Measurements from ENCODE around the gene SLC9C2. TPM values are rescaled to one million over a fixed set of nuclear protein-coding genes. Genes with fewer than 3 reads are reported as not detected.
"Not testable (repeated sequence)": the region's sequence is repeated elsewhere in the genome, so short reads cannot be mapped to it uniquely, and the experiment has no call there.

Gene SLC9C2
- total RNA-seq, 1 donor from 2014 or later, result not detected

DNA sequence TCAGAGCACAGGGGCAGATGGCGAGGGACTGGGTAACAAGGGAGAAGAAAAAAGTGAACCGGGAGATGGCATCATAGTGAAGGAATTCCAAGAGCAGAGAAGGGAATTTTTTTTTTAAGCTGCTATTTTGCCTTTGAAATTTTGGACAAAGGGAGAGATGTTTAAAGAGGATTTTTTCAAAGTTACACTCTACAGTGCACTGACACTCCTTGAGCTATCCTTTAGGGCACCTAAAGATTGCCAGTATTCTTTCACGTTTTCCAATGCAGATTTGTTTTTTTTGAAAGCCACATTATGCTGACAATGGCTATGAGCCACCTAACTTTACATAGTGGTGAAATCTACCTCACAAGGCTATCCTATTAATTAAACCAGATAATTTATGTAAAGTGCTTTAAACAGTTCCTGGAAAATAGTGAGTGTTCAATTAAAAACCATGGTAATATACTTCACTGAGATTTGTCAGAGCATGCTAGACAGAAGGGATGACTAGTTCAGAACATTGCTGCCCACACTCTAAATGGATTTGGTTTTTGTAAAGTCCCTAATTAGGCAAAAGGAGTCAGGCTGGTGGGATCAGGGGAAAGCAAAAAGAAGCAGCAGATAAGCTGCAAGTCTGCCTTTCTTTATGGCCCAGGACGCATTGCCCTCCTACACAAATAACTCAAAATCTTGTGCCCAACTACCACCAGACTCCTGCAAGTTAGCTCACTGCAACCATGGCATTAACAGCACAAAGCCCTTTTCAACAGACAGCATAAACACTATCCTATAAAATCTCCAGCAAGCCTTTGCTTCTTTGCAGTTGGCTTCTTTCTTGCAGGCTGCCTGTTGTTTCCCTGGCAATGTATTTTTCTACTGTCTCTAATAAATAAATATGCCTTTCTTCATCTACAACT is 71.8 kb downstream of the SLC9C2 start:
- DNase-seq (ENCODE audit: low spot score), result no peak

DNA sequence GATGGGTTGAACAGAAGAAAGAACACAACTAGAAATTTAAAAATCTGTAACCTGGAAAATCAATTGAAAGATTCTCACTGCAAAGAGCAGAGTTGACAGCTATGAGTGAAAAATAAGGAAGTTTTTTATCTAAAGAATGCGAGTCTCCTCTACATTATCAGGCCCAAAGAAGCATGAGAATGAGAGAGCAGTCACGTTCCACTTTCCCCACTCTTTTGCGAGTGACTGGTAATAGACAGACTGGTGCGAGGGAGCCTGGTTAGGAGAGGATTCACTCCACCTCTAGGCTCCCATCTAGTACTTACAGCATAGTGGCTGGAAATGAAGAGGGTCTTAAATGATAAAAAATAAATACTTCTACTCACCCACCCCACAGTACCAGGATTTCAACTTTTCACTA is 73.8 kb downstream of the SLC9C2 start:
- DNase-seq (ENCODE audit: low spot score), result no peak

DNA sequence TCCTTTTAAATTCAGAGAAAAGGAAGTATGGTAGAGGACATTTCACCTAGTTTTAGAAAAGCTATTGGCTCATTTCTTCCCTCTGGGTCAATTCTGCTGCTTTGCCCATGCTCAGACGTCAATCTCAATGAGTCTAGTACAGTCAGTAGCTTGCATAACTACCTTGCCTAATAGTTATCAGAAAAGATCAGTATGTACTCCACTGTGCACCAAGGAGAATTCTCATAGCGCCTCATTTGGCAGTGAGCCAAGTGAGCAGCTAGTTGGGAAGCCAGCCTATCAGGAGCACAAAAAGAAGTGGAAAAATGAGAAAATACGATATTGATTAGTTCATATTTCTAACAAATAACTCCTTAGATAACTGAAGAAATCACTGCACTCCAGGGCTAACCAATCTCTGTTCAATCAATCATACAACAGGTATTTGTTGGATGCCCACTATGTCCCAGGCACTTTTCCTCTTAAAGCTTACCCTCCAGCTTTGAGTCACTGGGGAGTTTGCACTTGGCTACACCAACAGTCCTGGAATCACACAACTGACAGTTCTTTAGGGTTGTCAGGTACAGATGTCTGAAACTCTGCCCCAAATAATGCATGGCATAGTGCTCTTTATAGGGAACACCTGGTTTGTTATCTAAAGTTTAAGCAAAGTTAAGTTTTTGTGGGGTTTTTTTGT is 75.6 kb downstream of the SLC9C2 start:
- DNase-seq (ENCODE audit: low spot score), result no peak

DNA sequence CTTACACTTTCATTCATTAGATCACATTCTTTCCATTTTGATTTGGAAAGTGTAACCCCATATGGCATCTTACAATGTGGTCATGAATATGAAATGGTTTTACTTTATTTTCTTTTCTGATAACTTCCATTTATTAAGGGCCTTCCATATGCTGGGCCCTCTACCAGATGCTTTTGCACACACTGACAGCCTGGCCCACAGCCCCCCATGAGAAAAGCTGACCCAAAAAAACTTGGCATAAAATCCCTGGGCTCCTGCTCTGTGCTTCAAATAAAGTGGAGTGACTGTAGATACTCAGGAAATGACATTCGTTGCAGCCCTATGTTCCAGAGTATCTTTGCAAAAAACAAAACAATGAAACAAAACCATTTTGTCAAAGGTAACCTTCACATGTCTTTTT is 76.9 kb downstream of the SLC9C2 start:
- no peak for DNase-seq (ENCODE audit: low spot score)

DNA sequence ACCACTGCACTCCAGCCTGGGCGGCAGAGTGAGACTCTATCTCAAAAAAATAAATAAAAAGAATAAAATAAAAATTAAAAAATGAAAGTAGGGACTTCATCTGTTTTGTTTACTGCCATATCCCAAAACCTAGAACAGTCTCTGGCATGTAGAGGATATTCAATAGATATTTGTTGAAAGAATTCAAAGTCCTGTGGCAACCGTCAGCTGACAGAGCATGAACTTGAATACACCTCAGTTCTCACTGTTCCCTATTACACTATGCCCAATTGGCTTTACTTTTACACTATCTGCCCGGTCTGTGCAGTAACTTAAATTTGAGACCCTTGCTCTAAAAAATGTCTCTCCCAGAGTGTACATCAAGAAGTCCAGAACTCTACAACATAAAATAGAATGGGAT is 79.5 kb downstream of the SLC9C2 start:
- DNase-seq (ENCODE audit: low spot score), result no peak

DNA sequence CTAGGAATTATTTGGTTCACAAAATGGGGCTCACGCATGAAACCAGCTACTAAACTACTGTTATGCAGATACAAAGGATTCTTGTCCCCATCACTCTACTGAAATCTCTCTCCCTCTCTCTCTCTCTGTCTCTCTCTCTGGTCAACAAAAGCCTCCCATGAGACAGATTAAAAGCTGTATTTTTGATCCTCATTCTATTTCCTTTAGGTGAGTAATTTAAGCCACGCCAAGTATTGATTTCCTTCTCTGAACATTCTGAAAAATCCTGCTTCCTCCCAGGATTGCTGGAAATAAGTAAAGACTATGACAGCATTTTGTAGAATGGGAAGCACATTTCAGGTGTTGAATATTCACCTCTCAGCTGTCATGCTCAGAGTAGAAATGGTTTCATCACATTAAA is 82.1 kb downstream of the SLC9C2 start:
- no peak for DNase-seq (ENCODE audit: low spot score)

DNA sequence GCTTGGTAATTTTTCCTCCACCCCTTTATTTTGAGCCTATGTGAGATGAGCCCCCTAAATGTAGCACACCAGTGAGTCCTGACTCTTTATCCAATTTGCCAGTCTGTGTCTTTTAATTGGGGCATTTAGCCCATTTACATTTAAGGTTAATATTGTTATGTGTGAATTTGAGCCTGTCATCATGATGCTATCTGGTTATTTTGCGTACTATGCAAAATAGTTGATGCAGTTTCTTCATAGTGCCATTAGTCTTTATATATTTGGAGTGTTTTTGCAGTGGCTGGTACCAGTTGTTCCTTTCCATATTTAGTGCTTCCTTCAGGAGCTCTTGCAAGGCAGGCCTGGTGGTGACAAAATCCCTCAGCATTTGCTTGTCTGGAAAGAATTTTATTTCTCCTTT is 88.4 kb downstream of the SLC9C2 start:
- DNase-seq (ENCODE audit: low spot score), result not testable (repeated sequence)

DNA sequence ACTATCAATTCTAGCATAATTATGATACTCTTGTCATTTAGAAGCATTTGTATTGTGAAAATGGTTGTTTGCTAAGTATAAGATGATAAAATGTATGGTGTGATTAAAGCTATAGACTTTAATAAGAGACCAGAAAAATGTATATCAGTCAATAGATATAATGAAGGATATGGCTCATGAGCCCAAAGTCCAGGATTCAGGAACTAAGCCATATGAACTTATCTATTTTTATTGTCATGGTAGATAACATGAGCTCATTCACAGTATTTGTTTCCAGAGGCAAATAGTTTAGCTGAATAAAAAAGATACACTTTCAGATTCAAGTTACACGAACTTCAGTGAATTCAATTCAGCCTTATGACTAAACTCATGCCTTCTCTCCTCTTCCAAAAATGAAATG is 93.1 kb downstream of the SLC9C2 start:
- DNase-seq (ENCODE audit: low spot score), result no peak

DNA sequence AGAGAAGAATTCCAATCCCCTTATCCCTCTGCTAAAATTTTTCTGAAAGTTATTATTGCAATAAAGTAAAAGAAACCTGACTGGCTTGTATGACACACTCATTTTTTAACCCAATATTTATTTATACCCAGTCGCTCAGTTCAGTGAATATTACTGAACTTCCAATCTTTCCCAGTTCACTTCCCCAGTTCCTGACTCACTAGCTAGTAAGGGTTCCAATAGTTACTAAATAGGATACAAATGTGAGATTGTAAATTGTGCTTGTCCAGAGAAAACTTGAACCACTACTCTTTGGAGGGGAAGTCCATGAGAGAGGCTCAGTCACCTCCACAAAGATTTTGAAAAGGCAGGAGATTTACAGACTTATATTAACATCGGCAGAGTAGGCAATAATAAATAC is 94.3 kb downstream of the SLC9C2 start:
- no peak for DNase-seq (ENCODE audit: low spot score)

DNA sequence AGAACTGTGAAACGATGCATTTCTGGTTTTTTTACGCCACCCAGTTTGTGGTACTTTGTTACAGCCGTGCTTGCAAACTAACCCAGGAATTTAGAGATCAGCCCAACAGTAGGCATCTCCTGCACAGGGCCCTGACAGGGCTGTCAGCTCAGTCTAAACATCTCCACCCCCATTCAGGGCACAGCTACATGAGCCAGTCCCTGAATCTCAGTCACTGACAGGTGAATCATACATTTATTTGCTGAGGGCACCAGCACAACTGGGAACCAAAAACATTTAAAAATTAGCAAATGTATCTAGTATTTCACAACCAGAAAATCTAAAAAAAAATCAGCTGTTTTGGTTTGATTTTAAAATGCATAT is 95.0 kb downstream of the SLC9C2 start:
- no peak for DNase-seq (ENCODE audit: low spot score)

DNA sequence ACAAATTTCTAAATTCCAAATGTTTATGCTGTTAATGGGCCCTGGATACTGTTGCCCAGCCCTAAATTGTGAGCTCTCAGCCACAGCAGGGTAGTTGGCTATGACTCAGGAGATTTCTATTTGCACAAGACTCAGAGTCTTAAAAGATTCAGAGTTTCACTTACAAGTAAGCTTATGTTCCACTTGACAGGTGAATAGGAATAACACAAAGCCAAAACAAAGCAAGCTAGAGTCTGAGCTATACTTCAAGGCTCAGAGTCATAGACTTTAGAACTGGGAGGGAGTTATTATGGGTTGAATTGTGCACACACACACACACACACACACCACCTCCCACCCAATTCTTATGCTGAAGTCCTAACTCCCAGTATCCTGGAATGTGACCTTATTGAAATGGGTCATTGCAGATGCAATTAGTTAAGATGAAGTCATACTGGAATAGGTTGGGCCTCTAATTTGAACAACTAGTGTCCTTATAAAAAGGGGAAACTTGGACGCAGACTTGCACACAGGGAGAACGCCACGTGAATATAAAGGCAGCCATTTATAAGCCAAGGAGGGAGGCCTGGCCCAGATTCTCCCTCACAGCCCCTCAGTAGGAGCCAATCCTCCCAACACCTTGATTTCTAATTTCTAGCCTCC is 95.5 kb downstream of the SLC9C2 start:
- no peak for DNase-seq (ENCODE audit: low spot score)

DNA sequence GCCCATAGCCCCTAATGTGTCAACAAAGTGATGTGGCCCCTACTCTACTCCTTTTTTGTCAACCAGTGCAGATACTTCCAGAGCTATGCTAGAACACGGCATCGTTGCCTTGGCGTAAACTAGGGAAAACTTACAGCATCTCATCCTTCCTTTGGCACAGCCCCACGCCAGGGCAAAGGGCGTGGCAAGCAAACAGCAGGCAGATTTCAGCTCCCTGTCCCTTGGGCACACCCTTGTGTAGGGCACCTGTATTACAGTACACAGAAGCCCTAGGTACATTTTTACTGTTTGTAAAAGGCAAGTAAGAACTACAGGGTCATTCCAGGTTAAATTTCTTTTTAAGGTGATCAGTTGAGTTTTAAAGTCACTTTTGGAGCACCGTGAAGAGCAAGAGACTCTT is 96.4 kb downstream of the SLC9C2 start:
- no peak for DNase-seq (ENCODE audit: low spot score)

DNA sequence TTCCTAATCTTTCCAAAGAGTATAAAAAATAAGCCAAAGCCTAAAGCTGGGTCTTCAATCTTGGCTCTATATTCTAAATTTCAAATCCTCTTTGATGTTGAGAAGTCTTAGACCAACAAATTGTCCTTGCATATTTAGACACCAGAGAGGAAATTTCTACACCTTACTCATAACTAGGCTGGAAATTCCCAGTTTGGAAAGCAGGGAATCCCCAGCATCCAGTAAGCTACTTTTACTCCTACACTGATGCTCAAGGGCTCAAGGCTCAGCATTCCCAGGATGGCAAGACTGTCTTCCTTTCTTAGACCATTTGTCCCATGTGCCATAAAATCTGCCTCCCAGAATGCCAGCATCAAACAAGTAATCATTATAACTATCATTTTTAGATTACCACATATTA is 97.5 kb downstream of the SLC9C2 start:
- DNase-seq (ENCODE audit: low spot score), result no peak

DNA sequence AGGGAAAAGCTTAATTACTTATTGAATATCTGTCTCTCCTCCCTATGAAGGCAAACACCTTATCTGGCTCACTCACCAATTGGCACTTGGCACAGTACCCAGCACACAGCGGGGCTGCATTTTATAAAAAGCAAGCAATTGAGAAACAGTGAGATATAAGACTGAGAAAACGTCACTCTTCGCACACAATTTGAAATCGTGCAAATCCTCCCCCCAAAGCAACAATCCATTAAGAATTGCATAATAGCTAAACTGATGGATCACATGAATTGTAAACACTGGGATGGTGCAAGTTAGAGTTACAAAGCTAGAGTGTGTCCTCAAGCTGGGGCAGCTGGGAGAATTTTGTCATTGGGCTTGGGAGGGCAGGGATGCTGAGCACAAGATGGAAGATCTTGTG is 98.6 kb downstream of the SLC9C2 start:
- no peak for DNase-seq (ENCODE audit: low spot score)

DNA sequence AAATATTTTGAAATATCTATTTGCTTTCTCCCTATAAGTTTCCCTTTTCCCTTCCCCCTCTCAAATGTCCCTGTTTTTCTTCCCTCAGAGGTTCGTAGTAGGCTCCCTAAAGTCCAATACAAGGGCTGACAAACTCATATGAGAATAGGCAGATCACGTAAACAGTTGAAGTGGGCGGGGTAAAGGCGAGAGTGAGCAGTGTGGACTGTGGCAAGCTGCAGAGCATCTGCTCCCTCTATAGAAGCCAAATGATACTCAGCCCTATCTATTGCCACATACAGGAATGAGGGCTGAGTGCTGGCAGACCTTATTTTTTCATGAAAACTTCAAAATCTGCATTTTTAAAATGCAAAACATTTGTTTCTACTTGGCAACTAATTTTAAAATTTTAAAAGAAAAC is 99.5 kb downstream of the SLC9C2 start:
- DNase-seq (ENCODE audit: low spot score), result peak; percentile 12

DNA sequence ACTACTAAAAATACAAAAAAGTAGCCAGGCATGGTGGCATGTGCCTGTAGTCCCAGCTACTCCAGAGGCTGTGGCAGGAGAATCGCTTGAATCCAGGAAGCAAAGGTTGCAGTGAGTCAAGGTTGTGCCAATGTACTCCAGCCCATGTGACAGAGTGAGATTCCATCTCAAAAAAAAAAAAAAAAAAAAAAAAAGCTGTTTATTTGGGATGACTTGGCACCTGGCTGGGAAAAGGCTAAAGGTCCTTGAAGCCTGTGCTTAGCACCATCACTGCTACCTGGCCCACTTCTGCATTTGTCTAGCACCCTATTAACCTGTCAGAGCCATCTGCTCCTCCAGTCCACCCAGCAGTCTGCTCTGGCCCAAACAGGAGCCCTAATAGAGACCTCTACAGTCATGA is 100.8 kb downstream of the SLC9C2 start:
- no peak for DNase-seq (ENCODE audit: low spot score)

DNA sequence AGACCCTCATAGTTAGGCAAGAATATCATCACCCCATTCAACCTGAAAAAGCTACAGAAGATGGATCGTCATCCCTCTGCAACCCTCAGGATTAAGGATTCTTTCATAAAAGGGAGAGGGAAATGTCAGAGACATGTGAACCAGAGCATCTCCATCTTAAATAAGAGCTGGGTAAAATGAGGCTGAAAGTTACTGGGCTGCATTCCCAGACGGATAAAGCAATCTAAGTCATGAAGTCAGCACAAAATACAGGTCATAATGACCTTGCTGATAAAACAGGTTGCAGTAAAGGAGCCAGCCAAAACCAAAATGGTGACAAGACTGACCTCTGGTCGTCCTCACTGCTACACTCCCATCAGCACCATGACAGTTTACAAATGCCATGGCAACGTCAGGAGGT is 103.1 kb downstream of the SLC9C2 start:
- DNase-seq (ENCODE audit: low spot score), result no peak

DNA sequence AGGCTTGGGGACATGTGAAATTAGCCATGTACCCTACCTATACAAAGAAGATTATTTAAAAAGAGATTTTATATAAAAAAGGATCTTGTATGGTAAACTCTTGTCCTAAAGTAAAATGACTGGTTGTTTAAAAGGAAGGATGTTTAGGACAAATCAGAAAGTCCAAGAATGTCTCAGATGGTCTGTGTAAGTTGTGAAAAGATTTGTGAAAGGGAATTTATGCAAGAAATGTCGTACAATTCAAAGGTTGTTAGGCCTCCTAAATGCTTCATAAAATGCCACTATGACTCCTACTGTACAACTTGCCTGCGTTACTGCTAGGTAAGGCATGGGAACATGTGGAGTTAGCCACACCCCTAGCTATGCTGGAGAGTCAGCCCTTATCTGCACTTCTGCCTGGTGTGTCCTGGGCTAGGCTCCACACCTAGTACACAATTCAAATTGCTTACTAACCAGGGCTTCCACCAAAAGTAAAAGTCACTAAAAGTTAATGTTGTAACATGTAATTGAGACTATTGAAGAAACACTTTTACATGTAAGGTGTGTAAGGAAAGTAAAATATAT is 106.0 kb downstream of the SLC9C2 start:
- DNase-seq (ENCODE audit: low spot score), result no peak

DNA sequence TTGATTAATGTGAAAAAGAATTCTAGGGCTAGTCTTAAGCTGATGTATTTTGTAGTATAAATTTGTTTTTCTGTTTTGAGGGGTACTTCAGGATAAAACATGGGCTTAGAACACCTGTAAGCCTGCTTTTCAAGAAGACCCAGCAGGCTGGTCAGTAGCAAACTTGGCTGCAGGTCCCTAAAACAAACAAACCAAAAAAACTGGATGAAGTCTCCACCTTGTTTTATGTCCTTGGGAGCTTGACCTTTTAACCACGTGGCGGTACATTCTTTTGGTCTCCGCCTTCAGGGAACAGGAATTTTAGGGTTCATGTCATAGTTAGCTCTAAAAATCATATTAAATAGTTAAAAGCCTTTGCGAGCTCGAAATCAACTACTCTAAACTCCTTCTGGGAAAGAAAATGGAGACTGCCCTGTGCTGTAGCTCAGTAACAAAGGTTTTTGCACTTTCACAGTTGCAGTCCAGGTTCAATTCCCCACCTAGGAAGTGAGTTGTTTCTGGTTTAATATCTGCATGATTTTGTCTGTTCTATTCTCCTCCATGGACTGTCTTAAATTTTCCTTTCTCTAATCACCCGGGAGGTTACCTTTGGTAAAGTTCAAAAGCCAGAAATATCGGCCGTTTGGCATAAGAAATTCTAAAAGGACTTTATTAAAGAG is 107.1 kb downstream of the SLC9C2 start:
- DNase-seq (ENCODE audit: low spot score), result no peak

DNA sequence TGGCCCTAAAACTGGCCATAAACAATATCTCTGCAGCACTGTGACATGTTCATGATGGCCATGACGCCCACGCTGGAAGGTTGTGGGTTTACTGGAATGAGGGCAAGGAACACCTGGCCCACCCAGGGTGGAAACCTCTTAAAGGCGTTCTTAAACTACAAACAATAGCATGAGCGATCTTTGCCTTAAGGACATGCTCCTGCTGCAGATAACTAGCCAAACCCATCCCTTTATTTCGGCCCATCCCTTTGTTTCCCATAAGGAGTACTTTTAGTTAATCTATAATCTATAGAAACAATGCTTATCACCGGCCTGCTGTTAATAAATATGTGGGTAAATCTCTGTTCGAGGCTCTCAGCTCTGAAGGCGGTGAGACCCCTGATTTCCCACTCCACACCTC is 109.7 kb downstream of the SLC9C2 start:
- not testable (repeated sequence) for DNase-seq (ENCODE audit: low spot score)

DNA sequence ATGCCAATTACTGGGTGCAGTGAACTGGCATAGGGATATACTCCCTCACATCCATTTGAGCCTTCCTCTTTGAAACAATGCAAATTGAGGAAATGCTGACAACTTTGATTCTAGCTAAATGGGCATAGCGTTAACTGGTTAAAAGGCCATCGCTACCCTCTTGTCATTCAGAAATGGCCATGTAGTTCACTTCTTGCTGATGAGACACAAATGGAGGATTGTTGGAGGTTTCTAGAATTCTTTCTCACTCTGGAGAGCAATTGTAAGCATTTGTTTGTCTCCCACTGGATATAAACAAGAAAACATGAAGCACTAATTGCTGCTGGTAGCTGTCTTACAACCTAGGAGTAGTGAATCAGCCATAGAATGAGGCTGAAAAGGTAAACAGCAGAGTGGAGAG is 111.4 kb downstream of the SLC9C2 start:
- DNase-seq (ENCODE audit: low spot score), result no peak

DNA sequence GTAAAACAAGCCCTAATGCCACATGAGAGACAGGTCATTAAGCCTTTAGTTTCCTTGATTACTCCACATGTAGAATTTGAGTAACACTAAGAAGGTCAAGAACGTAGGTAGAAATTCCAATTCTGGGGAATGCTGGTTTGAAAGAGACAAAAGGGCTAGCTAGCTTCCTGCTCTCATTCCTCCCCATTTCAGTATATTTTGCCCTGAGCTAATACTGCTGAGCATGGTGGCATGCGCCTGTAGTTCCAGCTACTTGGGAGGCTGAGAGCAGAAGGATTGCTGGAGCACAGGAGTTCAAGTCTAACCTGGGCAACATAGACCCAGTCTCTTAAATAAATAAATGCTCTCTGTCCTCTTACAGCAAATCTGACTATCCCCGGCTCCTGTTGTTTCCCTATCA is 112.9 kb downstream of the SLC9C2 start:
- no peak for DNase-seq (ENCODE audit: low spot score)

All from mucosa of gallbladder (tissue), 1 donor.